ENCODE results near the gene ORC6. TPM values are rescaled to one million over a fixed set of nuclear protein-coding genes. Genes with fewer than 3 reads are reported as not detected.

The ORC6 gene
- total RNA-seq, 1 experiment from 2014 or later: 95.0 TPM

DNA sequence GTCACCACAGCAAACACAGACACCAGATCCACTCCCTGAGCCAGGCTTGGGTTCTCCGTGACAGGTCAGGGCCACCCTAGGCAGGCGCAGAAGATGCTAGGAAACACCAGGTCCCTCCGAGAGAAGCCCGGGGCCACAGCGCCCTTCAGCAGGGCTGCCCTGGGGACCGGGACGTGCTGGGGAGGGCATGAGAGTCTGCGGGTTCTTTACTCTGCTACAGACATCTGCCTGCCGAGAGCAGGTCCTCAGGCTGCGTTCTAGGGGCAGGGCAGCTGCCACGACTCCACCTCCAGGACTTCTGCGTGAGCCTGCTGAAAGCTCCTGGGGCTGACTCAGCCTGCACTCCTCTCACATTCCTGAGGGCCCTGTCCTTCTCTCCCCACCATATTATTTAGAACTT, 47.2 kb downstream of the ORC6 start:
- Histone ChIP-seq H3K9me3 (ENCODE audit: control insufficient read depth, low read depth, low read length) (no peaks in the 10 kb centered on the region), H4K8ac (replicated peaks; ENCODE audit: insufficient read length, low read depth, low read length) (no peak overlapping the region), H3K27ac (ENCODE audit: insufficient read length, low read depth, low read length) (no peak overlapping the region), H4K5ac (ENCODE audit: insufficient read length, low read depth, low read length) (no peak overlapping the region), H4K91ac (ENCODE audit: insufficient read length, low read depth, low read length) (no peak overlapping the region), H2BK20ac (ENCODE audit: low read depth, low read length, poor library complexity, severe bottlenecking) (no peak overlapping the region), H3K27me3 (ENCODE audit: insufficient read depth, low read length) (no peaks in the 10 kb centered on the region), H3T11ph (ENCODE audit: low read length) (no peak overlapping the region), H3K79me1 (ENCODE audit: insufficient read depth, low read depth, low read length, poor library complexity, severe bottlenecking) (no peaks in the 10 kb centered on the region), H3K56ac (ENCODE audit: insufficient read length, low read depth, low read length) (no peak overlapping the region), H3K23ac (ENCODE audit: insufficient read length, low read depth, low read length) (no peak overlapping the region), H3K4me1 (ENCODE audit: insufficient read depth, low read length) (no peaks in the 10 kb centered on the region), H3K23me2 (ENCODE audit: insufficient read length, low read depth, low read length, poor library complexity, severe bottlenecking) (no peaks in the 10 kb centered on the region), H3K18ac (ENCODE audit: insufficient read length, low read depth, low read length) (no peak overlapping the region), H3K4ac (ENCODE audit: low read depth, low read length) (no peak overlapping the region), H4K20me1 (ENCODE audit: control insufficient read depth, insufficient read depth, insufficient read length) (no peaks in the 10 kb centered on the region), H3K4me2 (ENCODE audit: insufficient read depth, insufficient read length, low read length) (no peak overlapping the region), H2BK12ac (ENCODE audit: insufficient read length, low read depth, low read length) (no peak overlapping the region), H2AFZ (ENCODE audit: low read length) (no peak overlapping the region), H2BK15ac (ENCODE audit: low read depth, low read length) (no peak overlapping the region), H3K79me2 (ENCODE audit: insufficient read depth, low read length) (no peaks in the 10 kb centered on the region), H2BK5ac (ENCODE audit: insufficient read length, low read length) (no peak overlapping the region), H3K14ac (ENCODE audit: insufficient read depth, low read length) (no peak overlapping the region), H2BK120ac (ENCODE audit: low read depth, low read length, poor library complexity, severe bottlenecking) (no peak overlapping the region), H2AK5ac (ENCODE audit: insufficient read length, low read length) (no peak overlapping the region), H3K9ac (ENCODE audit: extremely low read depth, insufficient read length, low read length) (no peak overlapping the region)
- Mint-ChIP-seq H3K27me3 (ENCODE audit: low read depth) (no peaks in the 10 kb centered on the region; the same call in 1 of the 2 replicates), H3K36me3 (ENCODE audit: insufficient read depth in 1 of 3, low read depth in 3 of 3) (no peaks in the 10 kb centered on the region), H3K27ac (peak overlapping the region in 2 of 3 experiments; percentile 23 to 35; a peak in 1 of 7 replicates), H3K4me3 (no peak overlapping the region), H3K4me1 (no peaks in the 10 kb centered on the region), H3K9me3 (no peaks in the 10 kb centered on the region; a peak in 1 of 5 replicates)
- no peak for TF ChIP-seq CTCF (conservative IDR thresholded peaks at IDR 0.05)
- peak; percentile 45 for DNase-seq
- WGBS (ENCODE audit: extremely low coverage, insufficient read length, low lambda C conversion rate): no CpG with 5 or more reads among the region's 12 CpGs

All from H9 (cell line).